ENCODE results near the gene ELK4. TPM values are rescaled to one million over a fixed set of nuclear protein-coding genes. Genes with fewer than 3 reads are reported as not detected.
A peak's percentile ranks its signal among the peaks of the same experiment; 100 is the strongest.

ELK4 gene, protein sequence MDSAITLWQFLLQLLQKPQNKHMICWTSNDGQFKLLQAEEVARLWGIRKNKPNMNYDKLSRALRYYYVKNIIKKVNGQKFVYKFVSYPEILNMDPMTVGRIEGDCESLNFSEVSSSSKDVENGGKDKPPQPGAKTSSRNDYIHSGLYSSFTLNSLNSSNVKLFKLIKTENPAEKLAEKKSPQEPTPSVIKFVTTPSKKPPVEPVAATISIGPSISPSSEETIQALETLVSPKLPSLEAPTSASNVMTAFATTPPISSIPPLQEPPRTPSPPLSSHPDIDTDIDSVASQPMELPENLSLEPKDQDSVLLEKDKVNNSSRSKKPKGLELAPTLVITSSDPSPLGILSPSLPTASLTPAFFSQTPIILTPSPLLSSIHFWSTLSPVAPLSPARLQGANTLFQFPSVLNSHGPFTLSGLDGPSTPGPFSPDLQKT
- 42.3 TPM for total RNA-seq
- long read RNA-seq, full-length matches to known transcripts = 3 of 14 reads
- long read RNA-seq, partial matches to known transcripts = 2 of 14 reads
- long read RNA-seq, other reads (novel, unspliced or antisense) = 9 of 14 reads

DNA sequence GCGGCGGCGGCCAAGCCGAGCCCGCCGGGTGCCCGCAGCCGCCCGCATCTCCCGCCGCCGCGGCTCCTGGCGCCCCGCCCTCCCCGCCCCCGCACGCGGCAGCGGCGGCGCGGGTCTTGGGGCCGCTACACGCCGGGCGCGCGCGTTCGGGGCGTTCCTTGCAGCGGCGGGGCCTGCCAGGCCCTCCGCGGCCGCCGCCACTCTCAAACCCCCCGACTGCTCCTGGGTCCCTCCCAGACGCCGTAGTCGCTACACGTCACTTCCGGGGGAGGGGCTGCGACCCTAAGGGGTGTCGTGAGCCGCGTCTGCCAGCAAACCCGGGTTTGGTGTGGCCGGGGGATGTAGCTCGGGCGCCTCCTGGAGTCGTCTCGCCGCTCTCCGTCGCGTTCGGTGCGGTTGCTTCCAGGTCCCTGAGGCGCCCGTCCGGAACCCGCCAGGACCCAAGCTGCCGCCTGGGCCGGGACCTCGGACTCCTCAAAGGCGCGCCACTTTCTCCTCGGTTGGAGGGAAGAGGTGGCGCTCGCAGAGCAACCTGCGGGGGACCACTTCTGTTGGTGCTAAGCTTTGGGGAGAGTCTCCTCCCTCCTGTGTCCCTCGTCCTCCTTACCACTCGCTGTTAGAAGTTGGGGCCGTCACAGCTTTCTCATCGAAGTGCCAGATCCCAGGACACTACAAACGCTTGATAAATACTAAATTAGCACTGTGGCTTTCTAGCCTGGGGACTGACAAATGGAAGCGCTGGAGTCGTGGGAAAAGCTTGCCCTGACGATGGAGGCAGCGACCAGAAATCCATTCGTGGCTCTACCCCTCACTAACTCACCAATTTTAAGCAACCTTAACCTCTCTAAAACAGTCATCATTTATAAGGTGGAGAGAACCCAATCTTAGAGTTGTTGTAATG lies at the start of gene ELK4:
TSS of gene ELK4 (minus strand) at position 244 of the 901 bp plus-strand sequence. CDS start 8,129 bp downstream, outside the sequence.
- intact Hi-C loops (cut with DNase I) = loop anchor here (1.0 to 5.0 kb wide), 3 partner anchors 33 to 105 kb away; no protein-coding TSS in a partner anchor
- DNase-seq (ENCODE audit: low spot score) = peak; percentile 98

DNA sequence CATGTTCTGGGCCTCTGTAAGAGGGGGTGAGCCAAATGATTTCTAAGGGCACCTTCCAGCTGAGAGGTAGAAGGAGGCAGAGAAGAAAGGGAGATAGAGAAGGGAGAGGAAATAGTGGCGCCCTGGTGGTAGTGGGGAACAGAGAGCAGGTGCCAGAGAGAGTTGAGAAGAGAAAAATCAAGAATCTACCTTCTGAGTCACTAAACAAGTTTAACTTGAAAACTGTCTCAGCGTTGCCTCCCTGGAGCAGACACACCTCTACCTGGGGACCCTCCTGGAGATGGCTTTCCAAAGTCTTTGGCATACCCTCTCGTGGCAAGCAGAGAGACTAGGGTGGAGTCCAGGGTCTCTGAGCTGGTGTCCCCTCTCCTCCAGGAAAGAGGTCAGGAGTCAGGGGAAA lies 49.6 kb upstream of the ELK4 start:
- intact Hi-C loops (cut with DNase I) = no loop called here

DNA sequence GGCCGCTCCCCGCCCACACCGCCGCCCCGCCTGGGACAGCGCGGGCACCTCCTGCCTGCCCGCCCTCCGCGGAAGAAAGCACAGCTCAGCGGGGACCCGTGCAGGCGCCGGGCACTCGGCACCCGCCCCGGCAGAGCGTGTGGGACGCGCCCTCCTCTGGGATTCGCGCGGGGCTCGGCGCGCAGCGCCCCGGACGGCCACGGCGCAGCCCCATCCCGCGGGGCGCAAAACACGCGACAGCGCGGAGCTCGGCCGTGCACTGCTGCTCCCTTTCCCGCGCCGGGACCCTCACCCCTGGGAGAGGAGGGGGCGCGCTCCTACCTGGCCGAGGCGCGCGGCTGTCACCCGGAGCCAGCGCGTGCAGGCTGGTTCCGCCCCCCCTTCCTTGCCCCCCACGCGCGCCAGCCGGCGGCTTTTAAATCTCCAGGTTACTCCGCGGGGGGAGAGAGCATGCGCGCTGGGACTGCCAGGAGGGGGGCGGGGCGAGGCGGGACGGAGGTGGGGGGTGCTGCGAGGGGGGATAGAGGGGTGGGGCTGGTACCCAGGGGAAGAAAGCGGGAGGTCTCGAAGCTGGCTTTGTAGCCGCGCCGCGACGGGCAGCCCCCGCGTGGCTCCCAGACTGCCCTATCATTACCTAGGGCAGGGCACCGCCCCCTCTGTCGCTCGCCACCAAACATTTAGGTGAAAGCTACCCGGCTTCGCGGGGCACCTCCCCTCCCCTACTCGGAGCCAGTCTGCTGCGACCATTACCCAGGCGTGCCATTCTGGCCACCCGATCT lies 48.5 kb upstream of the ELK4 start, which contains the start of gene SLC45A3:
TSS of gene SLC45A3 (minus strand) at position 437 of the 779 bp plus-strand sequence. CDS start 15,853 bp downstream, outside the sequence.
- intact Hi-C loops (cut with DNase I) = no loop called here
- DNase-seq (ENCODE audit: low spot score) = no peak

More for the DNA sequence above, 49.6 kb upstream of the ELK4 start:
- no peak for DNase-seq (ENCODE audit: low spot score)

DNA sequence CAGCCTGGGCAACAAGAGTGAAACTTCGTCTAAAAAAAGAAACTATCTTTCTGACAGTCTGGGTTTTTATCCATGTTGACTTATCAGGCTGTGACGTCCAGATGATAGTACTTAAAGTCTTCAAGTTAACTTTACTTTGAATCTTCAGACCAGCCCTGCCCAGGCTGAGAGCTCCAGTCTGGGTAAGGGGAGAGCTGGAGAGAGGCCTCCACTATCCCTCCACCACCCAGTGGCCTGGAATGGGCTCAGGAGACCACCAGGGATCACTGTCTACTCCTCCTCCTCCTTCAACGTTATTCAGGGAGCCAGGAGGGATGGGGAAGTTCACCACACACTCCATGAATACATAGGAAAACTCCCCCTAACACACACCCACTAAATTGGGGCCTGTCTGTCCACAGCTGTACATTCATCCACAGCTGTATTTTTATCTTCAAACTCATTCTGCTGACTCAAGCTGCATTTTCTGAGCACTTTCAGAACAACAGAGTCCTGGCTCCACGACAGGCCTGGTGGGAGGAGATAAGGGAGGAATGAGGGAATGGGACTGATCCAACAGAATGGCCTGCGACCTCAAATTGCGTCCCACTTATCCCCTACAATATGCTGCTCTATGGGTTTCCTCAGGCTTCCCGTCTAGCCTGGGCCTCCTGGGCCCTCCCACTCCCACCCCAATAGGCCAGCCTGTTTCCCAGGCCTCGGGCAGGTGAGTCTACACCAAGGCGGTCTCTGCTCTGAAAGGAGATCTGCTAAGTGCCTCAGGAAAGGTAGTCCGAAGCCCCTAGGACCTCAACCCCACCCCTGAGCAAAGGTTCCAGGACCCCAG lies 46.7 kb upstream of the ELK4 start:
- intact Hi-C loops (cut with DNase I) = no loop called here
- DNase-seq (ENCODE audit: low spot score) = no peak

DNA sequence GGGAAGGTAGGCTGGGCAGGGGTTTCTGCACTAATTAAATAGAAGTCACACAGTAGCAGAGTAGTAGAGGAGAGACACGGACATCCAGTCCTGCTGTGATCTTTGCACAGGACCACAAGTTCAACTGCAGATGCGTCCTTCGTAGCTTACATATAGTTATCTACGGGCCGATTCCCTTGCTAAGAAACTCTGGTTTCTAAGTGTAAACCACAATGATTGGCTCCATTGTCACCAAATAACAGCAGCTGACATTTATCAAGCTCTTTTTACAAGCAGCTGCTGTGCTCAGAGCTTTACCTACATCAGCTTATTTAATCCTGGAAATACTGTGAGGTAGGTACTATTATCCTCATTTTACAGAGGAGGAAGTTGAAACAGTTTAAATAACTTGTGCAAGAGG lies 45.4 kb upstream of the ELK4 start:
- intact Hi-C loops (cut with DNase I) = no loop called here
- no peak for DNase-seq (ENCODE audit: low spot score)

DNA sequence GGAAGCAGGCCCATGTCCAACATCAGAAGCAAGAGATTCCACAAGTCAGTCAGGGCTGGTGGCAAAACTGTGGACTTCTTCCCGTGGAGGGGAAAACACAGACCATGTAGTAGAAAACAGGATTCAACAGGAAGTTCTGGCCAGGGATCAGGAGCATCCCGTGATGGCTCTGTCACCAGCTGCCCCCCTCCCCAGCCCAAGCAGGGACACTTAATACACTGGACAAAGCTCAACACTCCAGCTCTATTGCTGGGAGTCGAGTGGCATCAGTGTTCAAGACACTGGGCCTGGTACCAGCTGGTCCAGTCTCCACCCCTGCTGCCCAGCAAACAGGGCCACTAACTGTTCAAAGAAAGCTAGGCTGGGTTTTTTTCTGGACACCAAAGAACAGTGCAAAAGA lies 44.8 kb upstream of the ELK4 start:
- intact Hi-C loops (cut with DNase I) = no loop called here
- DNase-seq (ENCODE audit: low spot score) = no peak

DNA sequence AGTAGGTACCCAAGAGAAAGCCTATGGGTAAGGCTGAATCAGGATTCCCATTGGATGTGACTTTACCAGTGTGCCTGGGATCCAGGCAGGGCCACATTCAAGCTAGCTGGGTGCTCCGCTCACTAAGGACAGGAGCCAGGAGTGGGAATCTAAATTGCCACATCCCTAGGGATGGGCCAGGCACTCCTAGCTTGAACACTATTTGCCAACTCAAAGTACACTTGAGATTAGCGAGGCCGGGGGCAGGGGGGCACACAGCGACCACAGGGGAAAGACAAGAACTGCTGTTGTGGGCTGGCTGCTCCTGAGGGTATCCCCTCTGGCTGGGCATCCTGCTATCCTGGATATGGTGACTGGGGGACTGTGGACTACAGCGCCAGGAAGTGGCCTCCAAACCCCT lies 44.2 kb upstream of the ELK4 start:
- no peak for DNase-seq (ENCODE audit: low spot score)
- intact Hi-C loops (cut with DNase I) = no loop called here

DNA sequence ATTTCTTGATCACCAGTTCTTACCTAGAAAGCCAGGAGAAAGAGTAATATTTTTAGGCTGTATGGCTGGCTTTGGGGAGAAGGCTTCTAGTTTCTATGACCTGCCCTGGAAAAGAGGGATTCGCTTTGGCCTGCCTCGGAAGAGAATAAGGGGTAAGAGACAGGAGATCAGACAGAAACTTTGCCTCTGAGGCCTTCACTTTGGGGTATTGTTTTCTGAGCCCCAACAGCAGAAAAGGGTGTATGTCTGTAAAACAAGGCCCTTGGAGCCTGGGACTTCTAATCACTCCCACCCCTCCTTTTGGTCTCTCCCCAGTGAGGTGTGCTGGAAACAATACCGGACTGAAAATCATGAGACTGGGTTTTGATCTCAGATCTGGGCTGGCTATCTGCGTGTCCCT lies 43.4 kb upstream of the ELK4 start:
- intact Hi-C loops (cut with DNase I) = no loop called here
- DNase-seq (ENCODE audit: low spot score) = no peak

DNA sequence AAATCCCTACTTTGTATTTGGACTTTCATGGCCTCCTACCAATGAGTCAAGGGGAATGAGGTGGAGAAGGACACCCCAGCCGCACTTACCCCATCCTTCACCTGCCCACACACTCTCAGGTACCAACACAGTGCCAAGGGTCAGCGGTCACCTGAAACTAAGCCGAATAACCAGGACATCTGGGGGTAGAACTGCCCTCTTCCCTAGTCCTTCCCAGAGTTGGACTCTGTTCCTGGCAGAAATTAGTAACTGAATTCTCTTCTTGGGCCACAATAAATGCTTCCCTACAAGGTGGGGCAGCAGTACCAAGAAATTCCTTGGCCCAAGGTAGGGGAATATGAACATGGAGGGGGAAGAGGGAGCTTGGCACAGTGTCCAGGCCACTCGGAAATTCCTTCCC lies 41.2 kb upstream of the ELK4 start:
- intact Hi-C loops (cut with DNase I) = no loop called here
- no peak for DNase-seq (ENCODE audit: low spot score)

DNA sequence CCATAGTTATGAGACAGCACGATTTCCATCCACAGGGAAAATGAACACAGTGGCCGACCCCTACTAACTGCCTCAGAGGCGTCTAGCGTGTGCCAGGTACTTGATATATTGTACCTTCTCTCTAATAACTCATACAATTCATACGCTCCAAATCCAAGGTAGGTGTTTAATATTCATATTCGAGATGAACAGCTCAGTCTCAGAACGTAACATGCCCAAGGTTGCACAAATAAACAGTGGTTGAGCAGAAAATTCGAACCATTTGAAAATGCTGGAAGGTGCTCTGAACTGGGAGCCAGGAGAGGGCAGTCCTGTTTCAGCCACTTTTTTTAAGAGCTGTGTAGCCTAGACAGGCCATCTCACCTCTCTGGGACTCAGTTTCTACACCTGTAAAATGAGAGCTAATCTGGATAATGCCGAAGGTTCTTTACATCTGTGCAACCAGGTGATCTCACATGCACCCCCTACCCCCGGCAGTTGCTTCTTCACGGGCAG lies 40.6 kb upstream of the ELK4 start:
- no peak for DNase-seq (ENCODE audit: low spot score)
- intact Hi-C loops (cut with DNase I) = no loop called here

DNA sequence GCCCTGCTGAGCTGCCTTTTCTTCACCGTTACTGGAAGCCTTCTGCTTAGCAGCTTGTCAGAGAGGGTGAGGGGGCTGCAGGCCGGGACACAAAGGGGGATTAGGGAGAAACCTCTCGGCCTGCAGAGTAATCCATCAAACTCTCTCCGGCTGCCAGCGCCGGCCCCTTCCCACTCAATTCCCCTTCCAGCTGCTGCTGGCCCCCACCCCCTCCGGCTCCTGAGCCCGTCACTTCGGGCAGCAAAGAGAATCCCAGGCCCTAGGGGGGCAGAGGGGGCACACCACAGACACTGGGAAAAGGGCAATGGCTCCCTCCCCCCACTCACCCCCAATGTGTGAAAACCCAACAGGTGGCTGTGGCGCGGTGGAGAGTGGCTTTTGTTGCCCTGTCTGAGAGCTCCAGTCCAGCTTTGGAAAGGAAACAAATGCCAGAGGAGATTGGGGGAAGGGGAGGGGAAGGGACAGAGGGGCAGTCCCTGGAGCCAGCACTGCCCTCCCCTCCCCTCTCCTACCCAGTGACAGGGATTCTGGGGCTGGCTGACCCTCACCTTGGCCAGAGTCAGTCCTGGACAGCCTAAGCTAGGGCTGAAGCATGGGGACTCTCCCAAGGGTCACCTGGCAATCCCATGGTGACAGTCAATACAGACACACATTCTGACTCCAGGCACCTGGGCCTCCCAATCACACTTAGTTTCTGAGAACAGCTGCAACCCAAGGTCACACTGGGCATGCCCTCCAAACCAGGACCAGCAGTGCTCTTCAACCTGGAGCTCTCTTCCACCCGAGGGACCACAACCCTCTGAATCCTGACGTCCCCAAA lies 39.0 kb upstream of the ELK4 start:
- intact Hi-C loops (cut with DNase I) = no loop called here
- DNase-seq (ENCODE audit: low spot score) = no peak

DNA sequence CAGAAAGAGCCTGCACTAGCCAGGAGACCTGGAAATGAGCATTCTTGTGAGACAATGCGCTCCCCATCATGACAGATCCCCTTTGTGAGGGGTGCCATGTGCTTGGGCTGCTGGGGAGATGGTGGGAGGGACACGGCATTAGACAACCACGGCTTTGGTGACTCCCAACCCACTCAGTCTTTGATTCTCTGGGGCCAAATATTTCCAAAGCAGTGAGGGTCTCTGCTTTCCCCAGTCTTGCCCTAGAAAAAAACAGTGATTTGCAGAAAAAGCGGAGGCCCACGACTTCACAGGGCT lies 38.3 kb upstream of the ELK4 start:
- no peak for DNase-seq (ENCODE audit: low spot score)
- intact Hi-C loops (cut with DNase I) = no loop called here

DNA sequence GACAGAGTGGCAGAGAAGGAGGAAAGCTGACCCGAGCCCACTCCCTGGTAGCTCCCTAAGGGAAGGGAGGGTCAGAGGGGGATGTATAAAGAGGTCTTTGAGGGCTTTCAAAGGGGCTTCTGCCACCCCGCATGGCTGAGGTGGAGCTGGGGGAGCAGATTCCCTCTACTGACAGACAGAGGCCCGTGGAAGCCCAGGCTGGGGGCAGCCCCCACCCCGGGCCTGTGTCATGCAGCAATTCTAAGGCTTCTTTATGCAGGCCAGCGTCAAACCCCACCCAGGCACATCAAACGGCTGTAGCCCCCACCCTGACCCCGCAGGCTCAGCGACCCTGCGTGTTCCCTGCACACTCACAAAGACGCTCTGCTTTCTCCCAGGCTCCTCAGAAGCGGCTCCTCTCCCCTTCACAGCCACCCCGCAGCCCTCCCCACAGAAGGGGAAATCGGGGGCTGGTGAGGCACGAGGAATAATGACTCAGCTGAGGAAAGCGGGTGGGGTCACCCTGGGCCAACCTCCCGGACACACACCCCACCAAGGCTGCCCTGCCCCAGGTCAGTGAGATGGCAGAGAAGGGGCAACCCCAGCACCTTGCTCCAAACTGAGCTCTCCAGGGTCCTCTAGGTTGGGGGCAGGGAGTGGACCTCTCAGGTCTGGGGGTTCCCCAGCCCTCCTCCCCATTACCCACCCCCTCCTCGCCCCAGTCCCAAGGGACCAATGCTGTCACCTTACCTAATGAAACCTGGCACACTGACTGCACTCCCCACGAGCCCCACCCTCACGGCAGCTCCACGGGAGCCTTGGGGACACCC lies 37.7 kb upstream of the ELK4 start:
- no peak for DNase-seq (ENCODE audit: low spot score)
- intact Hi-C loops (cut with DNase I) = loop anchor here (10.0 kb wide), 1 partner anchor 445 kb away; the partner anchor contains the start of gene AVPR1B

DNA sequence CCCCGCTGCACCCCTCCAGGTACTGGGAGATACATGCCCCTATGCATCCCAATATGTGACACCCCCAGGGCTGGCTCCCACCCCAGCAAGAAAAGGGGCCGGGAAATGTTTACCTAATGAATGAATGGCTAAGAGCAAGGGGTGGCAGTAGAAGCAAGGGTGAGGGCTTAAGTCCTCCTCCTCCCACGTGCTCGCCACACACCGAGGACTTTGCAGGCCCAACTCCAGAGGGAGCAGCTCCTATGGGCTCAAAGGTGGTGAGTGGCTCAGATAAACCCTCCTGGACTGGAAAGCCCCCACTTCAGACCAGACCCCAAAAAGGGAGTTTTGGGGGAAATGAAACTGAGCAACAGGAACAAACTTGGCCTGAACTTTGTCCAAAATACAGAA lies 37.1 kb upstream of the ELK4 start:
- intact Hi-C loops (cut with DNase I) = loop anchor here (10.0 kb wide), 1 partner anchor 446 kb away; the partner anchor contains the start of gene AVPR1B
- no peak for DNase-seq (ENCODE audit: low spot score)

DNA sequence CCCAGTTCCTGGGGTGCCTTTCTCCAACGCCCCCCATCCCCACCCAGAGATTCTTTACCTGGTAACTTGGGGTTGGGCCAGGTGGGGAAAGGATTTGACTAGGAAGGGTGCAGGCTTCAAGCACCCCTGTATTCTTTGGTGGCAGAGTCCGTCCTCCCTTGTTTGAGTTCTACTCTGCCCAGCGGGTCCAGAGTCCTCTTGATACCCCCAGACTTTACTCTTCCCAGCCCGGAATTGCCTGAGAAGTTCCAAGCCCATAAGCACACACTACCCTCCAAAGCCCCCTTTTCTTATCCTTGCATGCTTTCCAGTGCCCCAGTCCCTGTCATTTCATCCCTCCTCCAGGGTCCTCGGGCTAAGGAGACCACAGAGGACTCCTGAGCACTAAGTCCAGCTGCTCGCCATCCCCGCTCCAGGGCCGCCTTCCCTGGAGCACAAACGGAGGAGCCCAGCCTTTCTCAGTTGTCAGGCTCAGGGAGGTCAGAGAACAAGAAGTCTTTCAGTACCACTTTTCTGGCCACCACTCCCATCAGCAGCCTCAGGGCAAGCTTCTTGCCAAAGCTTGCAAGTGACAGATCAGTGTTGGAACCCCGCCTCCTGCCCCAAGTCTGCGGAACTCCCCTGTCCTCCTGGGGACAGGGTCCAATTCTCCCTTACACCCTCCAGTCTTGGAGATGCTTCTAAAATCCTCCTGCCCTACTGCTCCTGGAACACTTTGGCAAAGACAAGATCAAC lies 36.3 kb upstream of the ELK4 start:
- intact Hi-C loops (cut with DNase I) = loop anchor here (10.0 kb wide), 1 partner anchor 447 kb away; the partner anchor contains the start of gene AVPR1B
- no peak for DNase-seq (ENCODE audit: low spot score)
